DOHH2 (cell line): ENCODE results near the gene FRS2.

ENCODE experiments used
- EZH2phosphoT487 ChIP-seq: fragments of 200-600 bp; sonication (generic); IDR thresholded peaks from 2 replicates; pipeline ENCODE4 v1.6.1; 2017; ENCODE audit warnings: borderline replicate concordance, mild to moderate bottlenecking, antibody characterized with exemption, low read length, moderate library complexity, mixed read lengths
- TF ChIP-seq, protein P1 (sequence below): fragments of 200-600 bp; sonication (generic); IDR thresholded peaks from one replicate; pipeline ENCODE4 v1.5.1; 2014; ENCODE audit warnings: antibody characterized with exemption, mild to moderate bottlenecking, low read depth, low read length; ENCODE audit not compliant: poor library complexity, severe bottlenecking

- TF ChIP-seq, protein P1, sequence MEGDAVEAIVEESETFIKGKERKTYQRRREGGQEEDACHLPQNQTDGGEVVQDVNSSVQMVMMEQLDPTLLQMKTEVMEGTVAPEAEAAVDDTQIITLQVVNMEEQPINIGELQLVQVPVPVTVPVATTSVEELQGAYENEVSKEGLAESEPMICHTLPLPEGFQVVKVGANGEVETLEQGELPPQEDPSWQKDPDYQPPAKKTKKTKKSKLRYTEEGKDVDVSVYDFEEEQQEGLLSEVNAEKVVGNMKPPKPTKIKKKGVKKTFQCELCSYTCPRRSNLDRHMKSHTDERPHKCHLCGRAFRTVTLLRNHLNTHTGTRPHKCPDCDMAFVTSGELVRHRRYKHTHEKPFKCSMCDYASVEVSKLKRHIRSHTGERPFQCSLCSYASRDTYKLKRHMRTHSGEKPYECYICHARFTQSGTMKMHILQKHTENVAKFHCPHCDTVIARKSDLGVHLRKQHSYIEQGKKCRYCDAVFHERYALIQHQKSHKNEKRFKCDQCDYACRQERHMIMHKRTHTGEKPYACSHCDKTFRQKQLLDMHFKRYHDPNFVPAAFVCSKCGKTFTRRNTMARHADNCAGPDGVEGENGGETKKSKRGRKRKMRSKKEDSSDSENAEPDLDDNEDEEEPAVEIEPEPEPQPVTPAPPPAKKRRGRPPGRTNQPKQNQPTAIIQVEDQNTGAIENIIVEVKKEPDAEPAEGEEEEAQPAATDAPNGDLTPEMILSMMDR: peak; percentile 65
- no peak for TF ChIP-seq EZH2phosphoT487
These were observed 100.6 kb downstream of the FRS2 start for GRCh38 chr12:69570545-69571399.
